ENCODE measurements around the gene SH3RF3.
"Not testable (repeated sequence)": the region's sequence is repeated elsewhere in the genome, so short reads cannot be mapped to it uniquely, and the experiment has no call there.

Gene SH3RF3

DNA sequence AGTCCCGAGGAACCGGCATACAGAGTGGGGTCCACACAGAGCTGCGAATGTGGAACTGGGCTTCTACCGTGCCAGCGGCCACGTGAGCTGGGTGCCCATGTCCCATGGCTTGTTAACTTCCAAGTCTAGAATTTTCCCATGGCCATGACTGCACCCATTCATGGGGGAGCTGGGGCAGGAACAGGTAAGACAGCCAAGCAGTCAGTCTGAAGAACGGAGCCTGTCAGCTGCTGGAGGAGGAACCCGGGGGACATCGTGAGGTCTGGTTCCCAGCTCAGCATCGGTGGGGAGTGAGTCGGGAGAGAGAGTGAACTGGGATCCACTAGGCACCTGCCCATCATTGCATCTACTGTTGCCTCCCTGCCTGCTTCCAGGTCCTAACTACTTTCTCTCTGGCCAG, 86.9 kb downstream of the SH3RF3 start:
- H3K9me3 ChIP-seq, result no peaks in the 10 kb centered on the region
- no peak for DNase-seq (ENCODE audit: low spot score in 2 of 2)
- in situ Hi-C loops (cut with MboI; ENCODE audit: low sequenced_read_pairs), result no loop called here

DNA sequence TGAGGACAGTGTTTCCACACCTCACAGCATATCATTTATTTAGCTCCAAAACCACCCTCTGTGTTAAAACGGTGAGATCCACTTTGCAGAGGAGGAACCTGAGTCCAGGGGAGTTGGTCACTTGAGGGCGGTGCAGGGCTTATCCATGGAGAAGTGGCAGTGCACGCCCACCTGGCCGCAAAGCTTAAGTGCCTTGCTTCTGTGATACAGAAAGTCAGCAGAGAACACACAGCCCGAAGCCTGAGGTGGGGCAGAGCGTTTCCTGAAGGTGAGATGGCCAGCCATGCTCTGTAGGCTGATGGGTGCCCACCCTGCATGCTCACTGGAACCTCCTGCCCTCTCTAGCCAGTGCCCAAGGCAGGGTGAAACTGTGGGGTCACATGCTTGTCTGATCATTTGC, 87.3 kb downstream of the SH3RF3 start:
- DNase-seq (ENCODE audit: low spot score in 2 of 2), result no peak
- no peaks in the 10 kb centered on the region for H3K9me3 ChIP-seq
- peaks cover 6% of the 10 kb centered on the region for H3K27me3 ChIP-seq (ENCODE audit: low read depth)
- in situ Hi-C loops (cut with MboI; ENCODE audit: low sequenced_read_pairs), result no loop called here
- H3K4me1 ChIP-seq, result no peaks in the 10 kb centered on the region
- no peaks in the 10 kb centered on the region for H3K36me3 ChIP-seq (replicated peaks)
- no peak overlapping the region for H3K4me3 ChIP-seq

More for the DNA sequence above, 86.9 kb downstream of the SH3RF3 start:
- Histone ChIP-seq H3K4me1 (no peaks in the 10 kb centered on the region), H3K27me3 (ENCODE audit: low read depth) (peaks cover 6% of the 10 kb centered on the region), H3K4me3 (no peak overlapping the region), H3K36me3 (replicated peaks) (no peaks in the 10 kb centered on the region)

DNA sequence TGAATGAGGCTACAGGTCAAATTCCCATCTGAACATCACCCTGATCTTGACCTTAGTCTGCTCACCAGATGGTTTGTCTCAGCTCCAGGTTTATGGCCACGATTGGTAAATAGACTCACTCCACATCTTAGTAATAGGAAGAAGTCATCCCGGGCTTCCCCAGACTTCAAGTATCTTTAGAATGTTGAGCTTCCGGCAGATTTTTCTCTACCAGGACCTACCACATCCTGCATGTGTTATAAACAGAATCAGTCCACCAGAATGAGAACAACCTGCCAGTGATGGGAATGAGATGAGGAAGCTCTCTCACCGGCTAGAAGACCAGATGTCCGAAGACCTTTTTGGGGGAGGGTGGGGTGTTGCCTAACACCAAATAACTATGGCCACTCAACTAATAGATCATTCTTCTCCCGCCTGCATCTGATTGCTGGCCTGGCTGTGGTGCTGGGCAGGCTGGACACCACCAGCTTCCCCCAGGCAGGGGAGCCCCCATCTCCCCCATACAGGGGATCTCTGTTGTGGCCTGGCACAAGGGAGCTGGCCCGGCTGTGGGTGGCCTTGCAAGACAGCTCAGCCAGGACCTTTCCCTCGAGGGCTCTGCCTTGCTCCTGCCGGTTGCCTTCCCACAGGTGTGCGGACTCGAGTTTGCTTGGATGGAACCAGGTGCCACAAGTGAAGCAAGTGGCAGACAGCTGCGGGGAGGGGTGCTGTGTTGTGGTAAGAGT, 88.5 kb downstream of the SH3RF3 start:
- no peaks in the 10 kb centered on the region for H3K9me3 ChIP-seq
- no peak for DNase-seq (ENCODE audit: low spot score in 2 of 2)
- H3K4me1 ChIP-seq, result no peaks in the 10 kb centered on the region
- peaks cover 2% of the 10 kb centered on the region for H3K27me3 ChIP-seq (ENCODE audit: low read depth)
- H3K4me3 ChIP-seq, result no peak overlapping the region
- in situ Hi-C loops (cut with MboI; ENCODE audit: low sequenced_read_pairs), result no loop called here
- no peaks in the 10 kb centered on the region for H3K36me3 ChIP-seq (replicated peaks)

DNA sequence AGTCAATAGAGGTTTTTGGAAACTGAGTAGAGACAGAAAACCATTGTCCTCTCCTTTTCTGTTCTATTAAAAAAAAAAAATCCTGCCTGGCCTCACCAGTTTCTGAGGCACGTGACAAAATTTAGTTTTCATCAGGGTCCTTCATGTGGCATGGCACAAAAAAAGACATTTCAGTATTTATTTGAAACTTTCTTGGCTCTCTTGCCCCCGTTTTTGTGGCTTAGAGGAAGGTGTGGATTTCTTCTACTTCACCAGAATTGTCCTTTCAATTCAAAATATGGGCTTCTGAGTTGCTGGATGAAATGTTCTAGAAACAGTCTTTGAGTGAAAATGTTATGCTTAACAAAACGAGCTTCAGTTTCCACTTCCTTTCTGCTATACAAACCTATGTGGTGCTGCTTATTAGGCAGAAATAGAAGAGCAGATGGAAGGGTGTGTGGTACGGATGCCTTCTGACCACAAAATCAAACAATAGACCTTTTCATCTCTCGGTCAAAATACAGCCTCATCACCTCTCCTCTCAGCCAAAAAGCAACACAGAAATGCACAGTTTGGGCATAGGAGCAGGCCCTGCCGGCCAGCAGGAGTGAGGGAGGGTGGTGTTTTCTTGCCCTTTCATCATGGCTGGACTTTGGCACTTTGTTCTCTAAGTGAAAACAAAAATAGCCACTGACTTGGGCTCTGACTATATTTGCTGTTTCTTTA, 89.2 kb downstream of the SH3RF3 start:
- Histone ChIP-seq H3K9me3 (no peaks in the 10 kb centered on the region), H3K4me1 (no peaks in the 10 kb centered on the region), H3K4me3 (no peak overlapping the region), H3K27me3 (ENCODE audit: low read depth) (no peaks in the 10 kb centered on the region; the same call in 1 of the 2 replicates), H3K36me3 (replicated peaks) (no peaks in the 10 kb centered on the region)
- no peak for DNase-seq (ENCODE audit: low spot score in 2 of 2)
- in situ Hi-C loops (cut with MboI; ENCODE audit: low sequenced_read_pairs), result no loop called here

DNA sequence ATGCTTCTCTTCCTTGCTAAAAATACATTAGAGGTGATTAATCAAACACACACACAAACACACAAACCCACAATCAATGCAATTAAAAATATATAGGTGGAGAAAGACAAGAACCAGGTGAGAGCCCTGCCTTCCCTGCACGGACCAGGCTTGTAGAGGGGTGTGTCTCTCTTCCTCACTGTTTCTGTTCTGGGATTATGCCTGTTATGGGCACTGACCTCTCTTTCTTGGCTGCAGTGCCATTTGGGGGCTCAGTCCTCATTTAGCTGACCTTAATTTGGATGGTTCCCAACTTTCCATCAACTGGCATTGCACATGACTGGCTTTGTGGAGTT, 89.8 kb downstream of the SH3RF3 start:
- DNase-seq (ENCODE audit: low spot score in 2 of 2), result no peak
- in situ Hi-C loops (cut with MboI; ENCODE audit: low sequenced_read_pairs), result no loop called here
- H3K27me3 ChIP-seq (ENCODE audit: low read depth), result no peaks in the 10 kb centered on the region; the same call in 1 of the 2 replicates
- no peaks in the 10 kb centered on the region for H3K4me1 ChIP-seq
- no peak overlapping the region for H3K4me3 ChIP-seq
- no peaks in the 10 kb centered on the region for H3K36me3 ChIP-seq (replicated peaks)
- H3K9me3 ChIP-seq, result no peaks in the 10 kb centered on the region

DNA sequence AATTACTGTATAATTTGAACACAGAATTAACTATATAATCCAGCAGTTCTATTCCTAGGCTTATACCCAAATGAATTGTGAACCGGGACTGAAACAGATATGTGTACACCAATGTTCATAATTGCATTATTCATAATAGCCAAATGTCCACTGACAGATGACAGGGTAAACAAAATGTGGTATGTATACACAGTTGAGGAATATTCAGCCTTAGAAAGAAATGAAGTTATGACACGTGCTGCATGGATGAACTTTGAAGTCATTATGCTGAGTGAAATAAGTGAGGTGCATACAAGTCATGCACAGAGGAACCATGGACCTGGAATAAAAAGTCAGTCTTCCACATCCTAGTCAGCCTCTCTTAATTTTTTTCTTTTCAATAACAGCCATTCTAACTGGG, 91.9 kb downstream of the SH3RF3 start:
- no peak overlapping the region for H3K4me3 ChIP-seq
- H3K27me3 ChIP-seq (ENCODE audit: low read depth), result no peaks in the 10 kb centered on the region; the same call in 1 of the 2 replicates
- H3K4me1 ChIP-seq, result no peaks in the 10 kb centered on the region
- no peaks in the 10 kb centered on the region for H3K36me3 ChIP-seq (replicated peaks)
- DNase-seq (ENCODE audit: low spot score in 2 of 2), result no peak
- no peaks in the 10 kb centered on the region for H3K9me3 ChIP-seq
- in situ Hi-C loops (cut with MboI; ENCODE audit: low sequenced_read_pairs), result no loop called here

DNA sequence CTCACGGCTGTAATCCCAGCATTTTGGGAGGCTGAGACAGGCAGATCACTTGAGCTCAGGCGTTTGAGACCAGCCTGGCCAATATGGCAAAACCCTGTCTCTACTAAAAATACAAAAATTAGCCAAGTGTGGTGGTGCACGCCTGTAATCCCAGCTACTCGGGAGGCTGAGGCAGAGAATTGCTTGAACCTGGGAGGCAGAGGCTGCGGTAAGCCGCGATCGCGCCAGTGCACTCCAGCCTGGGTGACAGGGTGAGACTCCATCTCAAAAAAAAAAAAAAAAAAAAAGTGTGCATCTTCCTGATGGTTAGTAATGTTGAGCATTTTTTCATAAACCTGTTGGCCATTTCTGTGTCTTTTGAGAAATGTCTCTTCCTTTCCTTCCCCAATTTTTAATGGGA, 92.3 kb downstream of the SH3RF3 start:
- in situ Hi-C loops (cut with MboI; ENCODE audit: low sequenced_read_pairs); H3K27me3 ChIP-seq (ENCODE audit: low read depth); DNase-seq (ENCODE audit: low spot score in 2 of 2); H3K9me3 ChIP-seq; H3K4me1 ChIP-seq; H3K36me3 ChIP-seq (replicated peaks); H3K4me3 ChIP-seq: not testable (repeated sequence)

DNA sequence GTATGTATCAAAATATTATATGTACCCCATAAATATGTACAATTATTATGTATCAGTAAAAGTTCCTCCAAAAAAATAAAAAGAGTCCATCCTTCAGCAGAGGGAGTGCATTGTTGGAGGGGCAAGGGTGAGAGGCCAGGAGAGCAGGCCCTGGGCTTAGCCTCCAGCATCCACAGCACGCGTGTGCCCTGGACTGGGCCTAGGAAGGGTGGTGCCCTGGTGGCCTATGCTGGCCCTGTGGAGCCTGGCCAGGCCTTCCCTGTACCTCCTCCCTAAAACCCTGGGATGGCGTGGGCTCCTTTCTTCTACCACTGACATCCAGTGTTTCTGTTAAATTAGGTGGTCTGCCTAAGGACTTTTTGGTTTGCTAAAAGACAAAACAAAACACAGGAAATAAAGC, 93.4 kb downstream of the SH3RF3 start:
- in situ Hi-C loops (cut with MboI; ENCODE audit: low sequenced_read_pairs), result no loop called here

DNA sequence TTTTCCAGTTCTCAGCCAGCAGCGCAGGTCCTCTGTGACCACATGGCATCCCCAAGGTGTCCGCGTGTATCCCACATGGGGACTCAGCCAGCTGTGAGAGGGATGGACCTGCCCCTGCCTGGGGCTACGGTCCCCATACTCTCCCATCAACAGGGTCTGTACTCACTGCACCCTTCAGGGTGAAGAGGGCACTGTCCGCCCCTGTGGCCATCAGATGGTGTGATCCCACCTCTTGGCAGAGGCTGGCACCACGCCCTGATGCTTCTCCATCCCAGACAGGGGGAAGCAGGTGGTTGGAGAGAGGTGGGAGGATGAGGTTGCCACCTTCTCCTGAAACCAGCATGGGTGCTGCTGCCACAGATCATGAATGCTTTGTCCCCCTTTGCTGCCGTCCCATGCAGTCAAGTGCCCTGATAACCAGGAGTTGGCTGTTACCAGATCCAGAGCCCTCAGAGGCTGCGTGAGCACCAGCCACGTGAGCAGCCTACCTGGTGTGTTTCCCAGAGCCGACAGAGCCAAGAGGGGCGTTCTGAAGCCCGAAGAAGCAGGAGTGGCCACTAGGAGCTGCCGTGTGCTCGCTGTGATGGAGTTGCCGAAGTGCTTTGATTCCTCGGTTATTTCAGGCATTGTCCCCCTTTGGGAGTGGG, 93.9 kb downstream of the SH3RF3 start:
- H3K4me3 ChIP-seq, result no peak overlapping the region
- no peaks in the 10 kb centered on the region for H3K4me1 ChIP-seq
- no peaks in the 10 kb centered on the region for H3K9me3 ChIP-seq
- no peak for DNase-seq (ENCODE audit: low spot score in 2 of 2)
- H3K27me3 ChIP-seq (ENCODE audit: low read depth), result no peaks in the 10 kb centered on the region; the same call in 1 of the 2 replicates
- no peaks in the 10 kb centered on the region for H3K36me3 ChIP-seq (replicated peaks)
- in situ Hi-C loops (cut with MboI; ENCODE audit: low sequenced_read_pairs), result no loop called here

More for the DNA sequence above, 93.4 kb downstream of the SH3RF3 start:
- no peaks in the 10 kb centered on the region for H3K36me3 ChIP-seq (replicated peaks)
- no peaks in the 10 kb centered on the region for H3K4me1 ChIP-seq
- DNase-seq (ENCODE audit: low spot score in 2 of 2), result no peak
- no peak overlapping the region for H3K4me3 ChIP-seq
- H3K9me3 ChIP-seq, result no peaks in the 10 kb centered on the region
- H3K27me3 ChIP-seq (ENCODE audit: low read depth), result no peaks in the 10 kb centered on the region; the same call in 1 of the 2 replicates

DNA sequence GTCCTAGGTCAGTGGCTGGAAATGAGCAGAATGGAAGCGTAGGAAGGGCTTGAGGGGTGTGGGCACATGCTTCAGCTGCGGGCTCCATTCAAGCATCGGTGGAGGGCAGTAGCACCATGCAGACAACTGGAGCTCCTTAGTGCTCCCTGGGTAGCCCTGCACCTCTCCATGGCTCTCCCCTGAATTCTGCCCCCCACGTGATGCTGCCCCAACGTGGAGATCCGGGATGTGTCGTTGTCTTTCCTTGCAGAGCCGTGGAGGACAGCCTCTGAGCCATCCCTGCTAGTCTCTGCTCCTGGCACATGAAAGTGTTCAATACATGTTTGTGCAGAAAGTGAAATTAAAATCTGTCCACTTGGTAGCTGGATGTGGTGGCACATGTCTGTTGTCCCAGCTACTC, 94.5 kb downstream of the SH3RF3 start:
- Histone ChIP-seq H3K4me1 (no peaks in the 10 kb centered on the region), H3K27me3 (ENCODE audit: low read depth) (no peaks in the 10 kb centered on the region; the same call in 1 of the 2 replicates), H3K36me3 (replicated peaks) (no peaks in the 10 kb centered on the region), H3K9me3 (no peaks in the 10 kb centered on the region), H3K4me3 (no peak overlapping the region)
- DNase-seq (ENCODE audit: low spot score in 2 of 2), result no peak
- in situ Hi-C loops (cut with MboI; ENCODE audit: low sequenced_read_pairs), result no loop called here

DNA sequence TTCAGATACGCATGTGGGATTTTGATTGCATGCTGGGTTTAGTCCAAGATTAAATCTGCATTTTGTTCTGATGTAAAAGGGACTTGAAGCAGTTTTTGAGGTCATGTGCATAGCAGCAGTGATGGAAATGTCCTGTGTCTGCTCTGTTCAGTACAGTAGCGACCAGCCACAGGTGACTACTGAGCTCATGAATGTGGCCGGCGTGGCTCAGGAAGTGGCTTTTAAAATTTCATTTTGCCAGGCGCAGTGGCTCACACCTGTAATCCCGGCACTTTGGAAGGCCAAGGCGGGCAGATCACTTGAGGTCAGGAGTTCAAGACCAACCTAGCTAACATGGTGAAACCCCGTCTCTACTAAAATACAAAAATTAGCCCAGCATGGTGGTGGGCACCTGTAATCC, 95.3 kb downstream of the SH3RF3 start:
- DNase-seq (ENCODE audit: low spot score in 2 of 2); in situ Hi-C loops (cut with MboI; ENCODE audit: low sequenced_read_pairs); H3K27me3 ChIP-seq (ENCODE audit: low read depth); H3K36me3 ChIP-seq (replicated peaks); H3K4me3 ChIP-seq; H3K4me1 ChIP-seq; H3K9me3 ChIP-seq: not testable (repeated sequence)

DNA sequence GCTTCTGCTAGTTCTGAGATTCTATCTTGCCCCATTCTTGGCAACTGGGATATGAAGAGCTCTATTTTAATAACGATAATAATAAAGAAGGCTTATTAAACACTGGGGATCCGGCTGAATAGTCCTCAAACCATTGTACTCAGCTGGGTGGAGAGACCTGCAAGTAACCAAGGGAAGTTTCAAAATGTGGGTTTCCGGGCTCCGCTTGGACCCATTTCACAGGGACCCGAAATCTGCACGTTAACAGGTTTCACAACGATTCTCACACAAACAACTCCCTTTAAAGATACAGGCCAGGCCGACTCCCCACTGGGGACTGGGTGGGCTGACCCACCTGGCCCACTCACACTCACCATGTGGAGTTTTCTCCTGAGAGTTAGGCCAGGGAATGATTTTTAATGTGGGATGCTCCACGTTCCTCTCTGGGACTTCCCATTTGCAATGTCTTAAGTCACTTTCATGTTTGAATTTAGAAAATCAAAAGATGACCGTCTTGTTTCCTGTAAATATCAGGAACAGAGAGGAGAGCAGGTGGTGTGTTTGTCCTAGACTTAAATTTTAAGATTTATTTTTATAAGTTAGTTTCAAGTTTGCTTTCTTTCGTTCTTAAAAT, 96.3 kb downstream of the SH3RF3 start:
- no peak for DNase-seq (ENCODE audit: low spot score in 2 of 2)
- Histone ChIP-seq H3K4me1 (no peaks in the 10 kb centered on the region), H3K36me3 (replicated peaks) (no peaks in the 10 kb centered on the region), H3K4me3 (no peak overlapping the region), H3K9me3 (no peaks in the 10 kb centered on the region), H3K27me3 (ENCODE audit: low read depth) (no peaks in the 10 kb centered on the region)
- in situ Hi-C loops (cut with MboI; ENCODE audit: low sequenced_read_pairs), result no loop called here

DNA sequence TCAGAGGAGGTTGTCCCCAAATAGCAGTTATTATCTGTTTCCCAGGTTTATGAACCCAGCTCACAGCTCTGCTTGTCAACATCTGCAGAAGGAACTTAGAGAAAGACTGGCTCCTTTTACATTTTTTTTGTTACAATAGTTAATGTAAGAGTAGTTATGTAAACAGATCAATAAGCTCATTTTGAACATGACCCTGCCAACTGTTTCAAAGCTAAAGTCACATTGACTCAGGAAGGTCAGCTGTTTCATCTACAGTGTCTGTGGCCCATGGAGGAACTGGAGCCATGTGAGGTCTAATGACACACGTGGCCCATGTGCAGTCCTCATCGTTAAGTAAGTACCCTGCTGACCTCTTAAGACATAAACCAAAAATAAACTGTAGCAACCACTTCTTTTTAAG, 97.1 kb downstream of the SH3RF3 start:
- Histone ChIP-seq H3K36me3 (replicated peaks) (no peaks in the 10 kb centered on the region), H3K4me1 (no peaks in the 10 kb centered on the region), H3K27me3 (ENCODE audit: low read depth) (no peaks in the 10 kb centered on the region), H3K9me3 (no peaks in the 10 kb centered on the region), H3K4me3 (no peak overlapping the region)
- in situ Hi-C loops (cut with MboI; ENCODE audit: low sequenced_read_pairs), result no loop called here
- DNase-seq (ENCODE audit: low spot score in 2 of 2), result no peak

DNA sequence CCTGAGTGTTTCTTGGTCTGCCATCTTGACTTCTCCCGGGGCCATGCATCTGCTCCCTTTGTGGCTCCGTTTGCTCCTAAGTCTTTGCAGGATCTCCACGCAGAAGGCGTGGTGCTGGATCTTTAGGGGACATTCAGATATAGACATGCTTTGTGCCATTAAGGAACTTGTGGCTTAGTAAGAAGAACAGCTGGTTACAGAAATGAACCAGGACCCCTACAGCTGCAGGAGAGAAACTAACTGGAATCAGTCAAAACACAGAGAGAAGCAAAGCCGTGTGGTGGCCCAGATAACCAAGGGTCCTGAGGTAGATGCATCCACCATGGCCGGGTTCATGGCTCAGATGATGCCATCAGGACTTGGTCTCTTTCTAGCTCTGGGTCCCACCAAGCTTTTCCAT, 97.6 kb downstream of the SH3RF3 start:
- H3K9me3 ChIP-seq, result no peaks in the 10 kb centered on the region
- H3K4me3 ChIP-seq, result no peak overlapping the region
- no peaks in the 10 kb centered on the region for H3K4me1 ChIP-seq
- peaks cover 2% of the 10 kb centered on the region; the same call in 1 of the 2 replicates for H3K27me3 ChIP-seq (ENCODE audit: low read depth)
- no peak for DNase-seq (ENCODE audit: low spot score in 2 of 2)
- H3K36me3 ChIP-seq (replicated peaks), result no peaks in the 10 kb centered on the region
- in situ Hi-C loops (cut with MboI; ENCODE audit: low sequenced_read_pairs), result no loop called here

Measured in HAP-1 (cell line).